Suprapubic skin (tissue), 4 donors: Measurements from ENCODE around the gene CDK12.

ENCODE experiments used
- CTCF ChIP-seq, 2 donors: fragments of 200-600 bp in 1 of 2; fragments of 450-650 bp in 1 of 2; sonication (generic) in 1 of 2; IDR thresholded peaks; one replicate each; pipeline ENCODE4 v1.5.1; 2016 to 2019; ENCODE audit warnings: antibody characterized with exemption in 2 of 2, mild to moderate bottlenecking in 1 of 2, moderate library complexity in 1 of 2
- POLR2A ChIP-seq, 2 donors: fragments of 450-650 bp; IDR thresholded peaks; one replicate each; pipeline ENCODE4 v1.6.1; 2017; ENCODE audit warnings: antibody characterized with exemption in 2 of 2, mild to moderate bottlenecking in 2 of 2, moderate library complexity in 2 of 2
- POLR2AphosphoS5 ChIP-seq, 3 donors: sonication (generic); formaldehyde crosslinking; IDR thresholded peaks; one replicate each; pipeline ENCODE4 v1.6.1; 2017; ENCODE audit warnings: antibody characterized with exemption in 3 of 3

- TF ChIP-seq POLR2A (IDR thresholded peaks at IDR 0.05) (no peak), POLR2AphosphoS5 (IDR thresholded peaks at IDR 0.05) (no peak), CTCF (IDR thresholded peaks at IDR 0.05) (no peak)
These were observed 69.2 kb downstream of the CDK12 start for GRCh38 chr17:39530513-39530912.
